HPDE6-E6E7 (cell line): ENCODE data around the gene TXLNA.

Experiments used
- DNase-seq: peaks from one replicate; pipeline ENCODE4 v3.0.0; 2011; ENCODE audit warnings: missing footprints; ENCODE audit errors: extremely low spot score

Gene TXLNA

GRCh38 chr1:32247452-32247851 lies 68.0 kb downstream of the TXLNA start:
- DNase-seq: no peak
